ENCODE results near the gene CHRNA7.

CHRNA7 gene

DNA sequence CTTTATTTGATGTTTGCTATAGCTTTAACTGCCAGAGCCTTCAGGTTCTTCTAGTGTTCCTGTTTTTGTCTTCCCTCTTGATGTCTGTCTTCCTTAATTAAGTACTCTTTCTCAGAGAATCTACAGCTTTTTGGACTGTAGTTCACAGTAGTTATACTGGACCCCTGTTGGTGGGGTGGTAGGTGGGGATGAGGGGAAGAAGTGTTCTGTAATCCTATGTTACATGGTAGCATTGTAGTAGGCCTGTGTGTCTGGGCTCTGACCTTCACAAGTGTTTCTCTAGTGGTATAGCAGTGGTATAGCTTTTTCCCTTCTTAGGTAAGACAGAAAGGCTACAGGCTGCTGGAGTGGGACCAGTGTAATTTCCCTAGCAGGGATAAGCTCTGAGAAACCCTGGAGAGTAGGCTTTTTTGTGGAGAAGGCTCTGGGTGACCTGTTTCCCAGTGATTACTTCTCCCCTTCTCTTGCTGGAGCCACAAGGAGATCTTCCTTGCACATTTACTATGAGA is 59.6 kb downstream of the CHRNA7 start:
- no peak for DNase-seq (ENCODE audit: low read depth)

DNA sequence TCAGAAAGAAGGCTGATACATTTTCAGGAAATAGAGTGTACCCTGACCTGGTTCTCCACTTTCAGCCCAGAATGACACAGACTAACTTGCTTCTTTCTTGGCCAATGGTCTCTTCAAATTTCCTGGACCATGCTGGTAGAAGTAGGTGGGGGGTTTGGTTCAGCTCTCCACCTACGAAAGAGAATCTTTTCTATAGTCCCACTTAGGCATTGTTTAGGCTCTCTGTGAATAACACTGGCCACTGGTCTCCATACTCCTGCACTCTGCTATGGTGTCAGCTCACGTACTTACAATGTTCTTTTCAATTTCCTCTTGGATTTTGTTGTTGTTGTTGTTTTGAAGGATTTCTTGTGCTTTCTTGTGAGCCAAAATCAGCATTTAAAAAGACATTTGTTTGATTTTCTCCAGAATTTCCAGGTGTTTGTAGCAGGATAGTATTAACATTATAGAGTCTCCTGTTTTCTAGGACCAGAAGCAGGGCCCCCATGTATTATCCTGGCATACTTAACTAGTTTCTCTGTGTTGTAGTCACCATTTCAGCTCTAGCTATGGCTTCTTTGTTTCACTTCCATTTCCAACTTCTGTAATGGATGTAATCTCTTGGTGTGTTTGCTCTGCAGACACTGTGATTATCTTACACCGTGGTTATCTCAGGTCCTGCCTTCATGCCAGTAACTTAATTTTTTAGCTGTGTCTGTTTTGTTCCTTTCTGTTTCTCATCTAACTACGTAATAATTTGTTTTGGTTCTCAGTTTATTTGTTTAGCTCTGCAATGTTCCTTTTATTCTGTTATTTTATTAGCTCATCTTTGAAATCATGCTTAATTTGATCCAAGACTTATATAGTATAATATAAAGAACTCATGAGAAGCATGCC is 61.4 kb downstream of the CHRNA7 start:
- no peak for DNase-seq (ENCODE audit: low read depth)

DNA sequence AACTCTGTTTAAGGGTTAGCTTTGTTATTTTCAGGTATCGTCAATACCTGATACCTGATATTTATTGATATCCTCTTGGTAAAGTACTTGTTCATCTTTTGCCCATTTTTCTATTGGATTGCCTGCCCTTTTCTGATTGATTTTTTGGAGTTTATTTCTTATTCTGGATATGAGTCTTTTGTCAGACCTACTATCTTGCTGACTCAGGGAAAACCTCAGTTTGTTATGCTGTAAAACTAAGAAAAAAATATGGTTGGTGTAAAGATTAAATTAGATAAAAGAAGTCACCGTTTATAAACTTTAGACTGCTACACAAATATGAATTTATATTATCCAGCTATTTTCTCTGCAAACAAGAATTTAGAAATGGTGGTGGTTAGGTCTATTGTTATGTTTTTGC is 65.9 kb downstream of the CHRNA7 start:
- DNase-seq (ENCODE audit: low read depth) = no peak

DNA sequence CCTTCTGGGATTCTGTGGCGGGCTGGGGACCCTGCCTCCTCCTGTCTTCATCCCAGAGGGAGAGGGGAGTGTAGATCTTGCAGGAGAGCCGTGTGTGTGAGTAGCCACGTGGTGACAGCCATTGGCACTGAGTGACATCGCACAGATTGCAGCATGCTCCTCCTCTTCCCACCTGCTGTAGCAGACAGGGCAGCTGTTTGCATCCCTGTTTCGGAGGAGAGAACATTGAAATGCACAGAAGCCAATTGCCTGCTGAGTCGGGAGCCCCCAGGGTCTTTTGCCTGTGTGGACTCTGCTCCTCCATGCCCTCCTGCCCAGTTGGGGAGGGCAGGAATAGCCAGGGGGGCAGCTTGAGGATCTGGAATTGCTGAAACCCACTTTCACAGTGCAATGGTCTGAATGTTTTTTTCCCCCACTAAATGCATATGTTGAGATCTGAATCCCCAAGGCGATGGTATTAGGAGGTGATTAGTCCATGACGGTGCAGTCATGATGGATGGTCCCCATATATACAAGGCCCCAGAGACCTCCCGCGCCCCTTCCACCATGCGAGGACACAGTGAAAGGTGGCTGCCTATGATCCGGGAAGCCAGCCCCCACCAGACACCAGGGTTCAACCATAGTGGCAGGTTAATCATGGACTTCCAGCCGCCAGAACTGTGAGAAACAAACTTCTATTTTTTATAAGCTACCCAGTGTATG is 66.8 kb downstream of the CHRNA7 start:
- no peak for DNase-seq (ENCODE audit: low read depth)

DNA sequence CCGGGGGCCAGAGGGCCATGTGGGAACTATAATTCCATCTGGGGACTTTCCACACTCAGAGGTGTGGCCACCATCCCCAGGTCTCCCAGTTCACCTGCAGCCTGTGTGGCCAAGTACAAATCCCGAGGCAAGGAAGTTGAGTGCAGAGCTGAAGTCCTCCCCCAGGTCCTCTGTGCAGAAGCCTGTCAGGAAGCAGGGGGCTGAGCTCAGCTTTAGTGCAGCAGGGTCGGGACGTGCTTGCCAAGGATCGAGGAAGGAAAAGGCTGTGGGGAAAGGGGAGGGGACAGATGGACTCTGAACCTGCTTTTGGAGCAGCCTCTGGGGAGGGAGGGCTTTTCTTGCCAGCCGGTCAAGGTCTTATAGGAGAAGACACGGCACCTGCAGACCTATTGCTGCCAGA is 67.7 kb downstream of the CHRNA7 start:
- DNase-seq (ENCODE audit: low read depth) = no peak

DNA sequence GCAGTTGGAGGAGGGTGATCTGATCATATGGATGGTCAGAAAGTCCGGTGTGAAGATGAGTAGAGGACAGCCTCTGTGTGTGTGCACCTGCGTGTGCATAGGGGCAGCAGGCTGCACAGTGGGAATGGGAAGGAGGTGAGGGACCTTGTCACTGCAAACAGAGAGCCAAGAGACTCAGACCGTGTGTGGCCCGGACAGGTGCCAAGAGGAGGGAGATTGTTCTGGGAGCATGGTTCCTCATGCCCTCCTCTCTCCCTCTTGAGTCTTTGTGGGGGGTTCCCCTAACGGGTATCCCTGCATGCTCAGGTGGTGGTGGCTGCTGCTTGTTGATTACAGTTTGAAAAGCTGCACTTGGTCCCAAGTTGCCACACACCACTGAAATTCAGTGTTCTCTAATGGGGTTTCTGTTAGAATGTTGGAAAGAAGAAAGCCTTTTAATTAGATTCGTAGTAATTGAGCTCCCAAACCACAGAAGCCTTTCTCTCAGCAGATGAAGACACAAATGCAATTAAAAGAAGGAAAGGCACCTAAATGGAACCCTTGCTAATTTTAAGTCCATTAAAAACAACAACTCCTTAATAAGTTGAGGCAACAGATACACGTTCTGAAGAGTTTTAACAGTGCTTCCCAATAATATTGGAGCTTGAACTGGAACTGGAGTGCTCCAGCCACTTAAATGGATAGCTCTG is 68.9 kb downstream of the CHRNA7 start:
- no peak for DNase-seq (ENCODE audit: low read depth)

DNA sequence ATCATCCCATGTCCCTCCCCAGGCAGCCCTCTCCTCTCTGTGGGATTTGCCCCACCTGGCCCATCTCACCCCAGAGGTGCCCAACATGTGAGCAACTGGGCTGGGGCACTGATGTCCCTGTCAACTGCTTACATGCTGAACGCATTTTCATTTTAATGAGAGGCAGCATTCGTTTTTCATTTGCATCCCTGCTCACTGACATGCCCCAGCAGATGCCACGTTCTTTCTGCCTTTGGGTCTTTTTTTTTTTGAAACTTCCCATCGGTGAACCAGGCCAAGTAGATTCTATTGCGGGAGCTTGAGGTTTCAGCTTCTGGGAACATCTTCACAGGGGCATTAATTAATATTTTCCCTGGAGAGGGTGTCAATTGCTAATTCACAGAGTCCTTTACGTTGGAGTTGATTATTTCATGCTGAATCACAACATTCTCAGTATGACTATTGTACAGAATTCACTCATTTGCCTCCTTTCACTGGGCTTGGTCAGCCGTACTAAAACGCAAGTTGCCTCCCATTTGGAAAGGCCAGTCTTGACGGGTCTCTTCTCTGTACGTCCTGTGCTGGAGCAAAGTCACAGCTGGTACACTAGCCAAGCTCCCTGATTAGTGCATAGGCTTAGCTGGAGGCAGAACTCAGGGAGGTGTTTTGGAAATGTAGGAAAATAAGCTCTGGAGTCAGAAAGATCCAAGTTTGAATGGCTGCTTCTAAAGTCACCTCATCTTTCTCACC is 69.8 kb downstream of the CHRNA7 start:
- DNase-seq (ENCODE audit: low read depth) = no peak

DNA sequence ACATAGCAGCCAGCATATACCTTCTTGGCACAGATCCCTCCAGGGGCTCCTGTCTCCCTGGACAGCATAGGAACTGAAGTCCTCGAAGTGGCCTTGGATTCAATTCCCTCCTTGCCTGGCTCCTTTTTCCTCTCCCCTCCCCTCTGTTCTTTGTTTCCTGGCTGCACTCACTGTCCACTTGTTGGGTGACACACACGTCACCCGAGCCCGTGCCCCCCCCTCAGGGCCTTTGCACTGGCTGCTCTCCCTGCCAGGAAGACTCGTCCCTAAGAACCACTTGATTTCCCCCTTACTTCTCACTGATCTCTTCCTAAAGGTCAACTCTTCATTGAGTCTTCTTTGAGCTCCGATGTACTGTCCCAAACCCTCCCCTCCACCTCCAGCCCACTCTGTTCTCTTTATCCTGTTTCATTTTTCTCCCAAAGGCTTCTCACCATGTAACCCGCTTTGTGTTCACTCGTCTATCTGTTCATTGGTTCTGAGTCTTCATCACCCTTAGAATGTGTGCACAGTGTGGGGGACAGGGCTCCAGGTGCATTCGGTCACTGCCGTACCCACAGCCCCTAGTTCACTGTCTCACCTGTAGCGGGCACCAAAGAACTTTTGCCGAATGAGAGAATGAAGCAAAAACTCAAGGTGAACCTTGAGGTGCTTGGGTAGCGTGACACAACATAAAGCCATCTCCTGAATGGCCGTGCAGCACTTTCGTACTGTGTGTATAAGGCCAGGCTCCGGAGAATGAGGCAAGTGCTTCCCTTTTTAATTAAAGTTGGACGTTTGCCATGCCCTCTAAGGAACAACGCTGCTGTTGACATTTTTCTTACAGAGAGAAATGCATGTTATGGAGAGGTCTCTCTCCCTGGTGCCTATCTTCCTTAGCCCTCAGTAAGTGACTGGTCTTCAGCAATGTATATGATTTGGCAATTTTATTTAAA is 74.0 kb downstream of the CHRNA7 start:
- DNase-seq (ENCODE audit: low read depth) = no peak

DNA sequence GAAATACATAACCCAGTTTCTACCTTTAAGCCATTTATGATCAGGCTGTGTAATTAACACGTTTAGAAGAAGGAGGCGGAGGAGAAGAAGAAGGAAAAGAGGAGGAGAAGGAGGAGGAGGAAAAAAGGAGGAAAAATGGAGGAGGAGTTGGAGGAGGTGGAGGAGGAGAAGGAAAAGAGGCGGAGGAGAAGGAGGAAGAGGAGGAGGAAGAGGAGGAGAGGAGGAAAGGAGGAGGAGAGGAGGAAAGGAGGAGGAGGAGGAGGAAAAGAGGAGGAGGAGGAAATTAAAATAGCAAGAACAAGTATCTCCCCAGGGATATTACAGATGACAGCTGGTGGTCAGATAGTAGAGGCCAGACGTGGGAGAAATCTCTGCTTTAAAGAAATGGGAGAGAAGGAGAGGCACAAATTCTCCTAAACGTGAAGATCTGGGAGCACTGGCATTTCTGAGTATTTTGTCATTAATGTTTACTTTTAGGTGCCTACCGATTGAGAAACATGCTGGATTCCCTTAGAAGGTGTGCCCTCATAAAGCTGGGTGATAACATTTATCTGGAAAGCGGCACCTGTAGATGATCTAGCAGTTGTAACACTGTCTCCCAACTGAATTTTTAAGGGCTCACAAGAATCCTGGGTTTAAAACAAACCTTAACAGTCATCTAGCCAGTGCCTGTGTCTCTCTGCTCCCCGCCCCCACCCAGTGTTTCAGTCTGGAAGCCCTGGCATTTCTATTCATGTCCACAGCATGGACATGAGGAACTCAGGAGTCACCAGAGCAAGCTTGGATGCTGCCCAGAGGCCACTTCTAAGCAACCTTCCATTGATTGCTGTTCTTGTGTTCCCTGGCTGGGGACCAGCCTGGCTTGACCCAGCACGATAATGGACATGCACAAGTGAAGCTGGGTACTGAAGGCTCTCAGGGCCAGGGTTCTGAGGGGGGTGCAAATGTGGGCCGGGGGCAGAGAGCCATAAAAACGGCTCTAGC is 75.2 kb downstream of the CHRNA7 start:
- DNase-seq (ENCODE audit: low read depth) = no peak

DNA sequence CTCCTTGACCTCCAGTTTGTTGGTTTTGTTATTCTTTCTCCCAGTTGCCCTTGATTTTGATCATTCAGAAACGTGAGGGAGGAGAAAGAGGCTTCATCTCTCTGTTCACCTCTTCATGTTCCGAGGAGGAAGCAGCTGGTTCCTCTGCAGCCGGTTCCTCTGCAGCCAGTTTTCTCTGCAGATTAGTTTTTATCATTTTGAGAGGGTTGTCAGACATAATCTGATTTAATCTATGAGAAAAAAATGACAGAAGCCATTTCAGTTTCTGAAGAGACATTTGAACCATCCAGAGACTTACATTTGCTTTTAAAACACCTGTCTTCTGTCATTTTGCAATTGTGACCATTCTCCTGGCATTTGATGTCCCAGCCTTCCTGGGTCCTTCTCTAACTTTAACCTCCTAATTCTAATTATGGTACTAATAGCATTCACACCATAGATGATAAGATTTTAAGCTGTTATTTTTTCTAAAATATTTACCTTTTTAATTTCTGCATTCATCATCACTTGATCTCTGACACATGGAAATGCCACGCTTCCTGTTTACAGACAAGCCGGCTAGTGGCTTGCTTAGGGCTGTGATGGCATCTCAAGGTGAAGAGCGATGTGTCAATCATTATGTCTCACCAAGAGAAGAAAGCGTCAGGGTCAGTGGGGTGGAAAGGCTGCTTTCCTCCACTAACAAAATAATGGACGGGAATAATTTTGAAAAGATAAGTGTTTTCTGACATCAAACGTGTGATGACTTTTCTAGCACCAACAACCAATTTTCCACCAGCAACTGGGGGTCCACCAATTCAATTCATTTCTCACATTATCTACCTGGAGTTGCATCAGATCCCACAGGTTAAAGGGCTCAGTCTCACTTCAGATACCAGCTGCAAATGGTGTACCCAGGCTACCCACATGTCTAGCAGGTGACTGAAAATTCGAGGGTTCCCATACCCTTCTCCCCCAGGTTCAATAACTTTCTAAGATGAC is 76.4 kb downstream of the CHRNA7 start:
- DNase-seq (ENCODE audit: low read depth) = no peak

DNA sequence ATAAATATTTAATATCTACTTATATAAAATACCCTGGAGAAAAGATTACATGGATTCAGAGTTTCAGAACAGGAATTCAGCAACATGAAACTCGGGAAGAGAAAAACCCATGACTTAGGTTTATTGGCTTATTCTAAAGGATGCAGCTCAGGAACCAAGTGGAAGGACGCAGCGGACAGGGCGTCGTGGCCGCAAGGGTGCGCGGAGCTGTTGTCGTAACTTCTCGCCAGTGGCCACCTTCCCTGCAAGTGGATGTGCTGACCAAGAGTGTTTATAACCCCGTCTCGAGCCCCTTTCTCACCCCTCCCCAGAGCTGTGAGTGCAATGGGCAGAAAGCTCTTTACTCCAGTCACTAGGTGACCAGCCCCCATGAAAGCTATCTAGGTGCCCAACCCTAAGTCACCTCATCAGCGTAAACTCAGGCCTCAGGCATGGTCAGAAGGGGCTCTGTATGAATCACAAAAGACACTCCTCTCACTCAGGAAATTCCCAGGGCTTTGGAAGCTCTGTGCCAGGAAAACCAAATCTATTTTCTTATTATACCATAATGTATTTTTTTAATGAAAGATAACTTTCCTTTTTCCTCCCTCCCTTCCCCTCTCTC is 77.3 kb downstream of the CHRNA7 start:
- no peak for DNase-seq (ENCODE audit: low read depth)

DNA sequence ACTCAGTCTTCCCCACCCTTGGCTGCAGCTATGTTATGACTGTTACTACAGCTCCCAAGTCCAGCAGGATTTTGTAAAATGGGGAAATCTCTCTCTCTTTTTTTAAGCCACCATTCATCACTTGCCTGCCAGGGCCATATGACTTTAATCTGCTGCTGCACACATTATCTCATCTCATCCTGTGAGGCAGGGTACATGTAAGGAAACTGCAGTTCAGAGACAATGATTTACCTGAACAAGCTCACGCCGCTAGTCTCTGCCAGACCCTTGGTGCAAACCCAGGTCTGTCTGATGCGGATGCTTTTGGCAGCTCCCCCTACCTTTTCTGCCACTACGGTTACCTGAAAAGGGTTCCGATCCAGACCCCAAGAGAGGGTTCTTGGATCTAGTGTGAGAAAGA is 78.3 kb downstream of the CHRNA7 start:
- no peak for DNase-seq (ENCODE audit: low read depth)

DNA sequence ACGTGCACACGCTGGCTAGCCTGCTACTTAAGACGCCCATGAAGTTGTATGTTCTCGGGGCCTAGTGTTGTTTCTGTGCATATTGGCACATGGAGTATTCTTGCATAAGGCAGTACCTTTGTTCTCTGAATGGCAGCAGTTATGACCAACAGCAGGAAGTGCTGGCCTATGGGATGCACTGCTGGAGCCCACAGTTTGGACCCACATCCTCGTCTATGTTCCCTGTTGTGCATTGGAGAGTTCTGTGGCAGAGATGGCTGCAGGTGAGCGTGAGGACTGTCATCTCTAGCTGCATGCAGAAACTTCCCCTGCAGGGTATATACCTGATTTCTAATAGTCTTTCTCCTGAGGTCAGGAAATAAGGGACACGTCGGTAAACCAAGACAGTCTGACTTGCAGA is 81.8 kb downstream of the CHRNA7 start:
- DNase-seq (ENCODE audit: low read depth) = no peak

DNA sequence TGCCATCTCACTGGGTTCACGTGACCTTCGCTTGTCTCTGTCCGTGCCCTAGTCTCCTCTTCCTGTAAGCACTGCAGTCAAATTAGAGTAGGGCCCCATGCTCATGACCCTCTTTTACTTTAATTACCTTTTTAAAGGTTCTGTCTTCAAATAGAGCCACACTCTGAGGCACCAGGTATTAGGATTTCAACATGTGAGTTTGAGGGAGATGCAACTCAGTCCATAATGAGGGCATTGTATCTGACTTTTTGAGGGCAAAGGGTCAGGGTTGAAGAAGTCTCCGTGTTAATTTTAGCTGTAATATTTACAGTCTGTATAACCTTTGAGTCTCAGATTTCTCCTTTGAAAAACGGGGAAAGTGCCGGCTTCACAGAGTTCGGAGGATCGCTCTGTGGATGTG is 82.9 kb downstream of the CHRNA7 start:
- no peak for DNase-seq (ENCODE audit: low read depth)

DNA sequence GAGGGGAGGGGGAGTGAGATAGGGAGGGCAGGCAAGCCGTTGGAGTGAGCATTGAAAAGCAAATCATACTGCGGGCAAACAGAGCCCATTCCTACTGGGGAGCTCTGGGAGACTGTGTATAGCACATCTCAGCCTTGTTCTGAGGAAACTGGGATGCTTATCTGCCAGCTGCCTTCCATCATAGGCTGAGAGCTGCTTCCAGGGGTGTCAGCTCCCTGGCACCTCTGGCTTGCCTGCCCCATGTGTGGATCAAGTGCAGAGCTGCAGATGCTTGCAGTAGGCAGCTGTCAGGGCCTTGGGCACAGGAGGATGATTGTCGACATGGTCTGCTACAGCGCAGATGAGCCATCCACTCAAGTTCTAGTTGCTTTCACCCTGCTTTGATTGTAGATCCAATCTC is 86.8 kb downstream of the CHRNA7 start:
- no peak for DNase-seq (ENCODE audit: low read depth)

DNA sequence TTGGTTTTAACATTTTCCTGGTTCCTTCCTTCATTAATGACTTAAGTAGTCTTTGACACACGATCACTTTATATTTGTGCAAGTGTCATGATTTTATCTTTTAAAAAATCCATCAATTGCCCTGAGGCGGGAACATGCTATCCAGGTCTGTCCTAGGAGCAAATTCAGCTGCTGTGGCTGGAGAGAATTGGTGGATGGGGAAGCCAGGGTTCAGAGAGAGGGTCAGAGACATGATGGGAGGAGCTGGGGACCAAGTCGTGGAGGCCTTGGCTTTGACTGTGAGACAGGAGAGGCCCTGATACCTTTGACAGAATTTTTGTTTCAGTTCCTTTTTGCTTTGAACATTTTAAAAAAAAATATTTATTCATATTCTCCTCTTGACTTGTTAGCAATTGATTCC is 89.0 kb downstream of the CHRNA7 start:
- DNase-seq (ENCODE audit: low read depth) = no peak

DNA sequence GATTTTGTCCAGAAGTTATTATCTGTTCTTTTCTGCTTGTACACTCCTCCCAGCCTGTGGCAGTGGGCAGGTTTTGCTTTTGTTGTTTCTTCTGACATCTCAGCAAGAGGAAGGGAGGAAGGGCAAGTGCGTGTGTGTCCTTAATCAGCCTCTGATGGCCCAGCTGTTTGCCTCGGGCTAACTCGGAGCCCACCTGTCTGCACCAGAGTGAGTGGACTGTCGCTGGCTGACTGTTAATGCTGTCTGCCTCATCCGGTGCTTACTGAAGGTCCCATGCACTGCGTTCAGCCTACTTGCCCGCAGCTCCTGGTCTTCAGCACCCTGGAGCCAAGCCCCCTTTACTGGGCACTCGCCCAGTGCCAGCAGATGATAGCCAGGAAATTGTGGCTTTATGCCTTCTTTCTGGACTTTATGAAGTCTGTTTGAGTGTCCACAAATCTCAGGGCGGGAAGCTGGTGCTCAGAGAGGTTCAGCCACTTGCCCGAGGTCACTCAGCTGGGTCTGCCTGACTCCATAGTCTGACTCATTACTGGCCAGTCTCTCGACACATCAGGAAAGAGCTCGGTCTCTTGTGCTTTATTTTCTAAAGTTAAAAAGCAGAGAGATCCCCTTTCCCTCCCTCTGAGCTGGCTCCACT is 89.5 kb downstream of the CHRNA7 start:
- no peak for DNase-seq (ENCODE audit: low read depth)

Measured in fibroblast of the conjunctiva (primary cell).